HUDEP-2 (cell line): ENCODE data around the gene TBC1D20.
"Not testable (repeated sequence)": the region's sequence is repeated elsewhere in the genome, so short reads cannot be mapped to it uniquely, and the experiment has no call there.

Experiments used
- DNase-seq, 76 experiments: peaks; one replicate each; lab custom pipeline; 2025; ENCODE audit not compliant: unreplicated experiment in 76 of 76; lab: John Stamatoyannopoulos, UW

TBC1D20 gene

GRCh38 chr20:476561-477249 is 14.4 kb upstream of the TBC1D20 start:
- not testable (repeated sequence) for DNase-seq

- DNase-seq: no peak
These were observed 13.4 kb upstream of the TBC1D20 start for GRCh38 chr20:475463-476357.

- no peak for DNase-seq
These were observed 12.2 kb upstream of the TBC1D20 start for GRCh38 chr20:474581-474980.

GRCh38 chr20:472889-473292 is 10.6 kb upstream of the TBC1D20 start:
- DNase-seq: no peak

GRCh38 chr20:472137-472846 is 10.0 kb upstream of the TBC1D20 start:
- no peak for DNase-seq

- no peak for DNase-seq
These were observed 7.6 kb upstream of the TBC1D20 start for GRCh38 chr20:469746-470490.

- DNase-seq: no peak
These were observed 5.4 kb upstream of the TBC1D20 start for GRCh38 chr20:467755-468154.

- peak in 48 of 76 experiments; percentile 11 to 71 (median 32) for DNase-seq
These were observed 807 bp downstream of the TBC1D20 start for GRCh38 chr20:461254-462198.

- DNase-seq: peak in 44 of 76 experiments; percentile 4 to 55 (median 20)
These were observed 1.6 kb downstream of the TBC1D20 start for GRCh38 chr20:460707-461106.

GRCh38 chr20:460180-460579 is 2.2 kb downstream of the TBC1D20 start:
- peak in 51 of 76 experiments; percentile 2 to 66 (median 24) for DNase-seq

GRCh38 chr20:458776-459175 is 3.6 kb downstream of the TBC1D20 start:
- no peak for DNase-seq

- no peak for DNase-seq
These were observed 7.4 kb downstream of the TBC1D20 start for GRCh38 chr20:454951-455350.

GRCh38 chr20:452021-452420 is 10.3 kb downstream of the TBC1D20 start:
- not testable (repeated sequence) for DNase-seq

GRCh38 chr20:445514-446336 is 16.6 kb downstream of the TBC1D20 start:
- no peak for DNase-seq

GRCh38 chr20:444862-445426 is 17.4 kb downstream of the TBC1D20 start:
- DNase-seq: no peak

GRCh38 chr20:444117-444516 is 18.2 kb downstream of the TBC1D20 start:
- no peak for DNase-seq

- DNase-seq: no peak
These were observed 19.0 kb downstream of the TBC1D20 start for GRCh38 chr20:443223-443775.

GRCh38 chr20:440636-441035 is 21.7 kb downstream of the TBC1D20 start:
- no peak for DNase-seq
